Neutrophil (primary cell): ENCODE measurements around the gene PCDHGC5.

Source experiments
- H3K27ac ChIP-seq: fragments of 200-600 bp; sonication (generic); 2 replicates; pipeline ENCODE4 v1.5.1; 2016; ENCODE audit warnings: mild to moderate bottlenecking, moderate library complexity
- H3K27me3 ChIP-seq: fragments of 200-600 bp; sonication (generic); 2 replicates; pipeline ENCODE4 v1.6.0; 2016; ENCODE audit warnings: mild to moderate bottlenecking
- H3K36me3 ChIP-seq: fragments of 200-600 bp; sonication (generic); 2 replicates; pipeline ENCODE4 v1.5.1; 2017
- H3K4me1 ChIP-seq, 2 experiments: fragments of 200-600 bp in 1 of 2; sonication (generic) in 1 of 2; 1 replicate in 1 of 2; 2 replicates in 1 of 2; pipeline versions ENCODE4 v1.5.1 to v1.6.1; 2013 to 2016; ENCODE audit warnings: low read depth in 1 of 2, low read length in 1 of 2, mild to moderate bottlenecking in 1 of 2, moderate library complexity in 1 of 2; ENCODE audit not compliant: control insufficient read depth in 1 of 2, insufficient read depth in 1 of 2
- H3K4me3 ChIP-seq, 2 experiments: fragments of 200-600 bp in 1 of 2; sonication (generic) in 1 of 2; 1 replicate in 1 of 2; 2 replicates in 1 of 2; pipeline ENCODE4 v1.5.1; 2013 to 2016; ENCODE audit warnings: low read depth in 1 of 2, low read length in 1 of 2, mild to moderate bottlenecking in 1 of 2, moderate library complexity in 1 of 2
- H3K9me3 ChIP-seq: fragments of 200-600 bp; sonication (generic); 2 replicates; pipeline ENCODE4 v1.5.1; 2016
- TF ChIP-seq, protein P1 (sequence below): fragments of 200-600 bp; sonication (generic); IDR thresholded peaks from 2 replicates; pipeline ENCODE4 v1.5.1; 2016; ENCODE audit warnings: antibody characterized with exemption

PCDHGC5 gene

DNA sequence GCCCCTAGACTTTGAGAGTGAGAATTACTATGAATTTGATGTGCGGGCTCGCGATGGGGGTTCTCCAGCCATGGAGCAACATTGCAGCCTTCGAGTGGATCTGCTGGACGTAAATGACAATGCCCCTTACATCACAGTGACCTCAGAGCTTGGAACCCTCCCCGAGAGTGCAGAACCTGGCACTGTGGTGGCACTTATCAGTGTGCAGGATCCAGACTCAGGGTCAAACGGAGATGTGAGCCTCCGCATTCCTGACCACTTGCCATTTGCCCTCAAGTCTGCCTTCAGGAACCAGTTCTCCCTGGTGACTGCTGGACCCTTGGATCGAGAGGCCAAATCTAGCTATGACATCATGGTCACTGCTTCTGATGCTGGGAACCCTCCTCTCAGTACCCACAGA lies 2.8 kb upstream of the PCDHGC5 start:
- H3K4me1 ChIP-seq = no peaks in the 10 kb centered on the region
- no peak overlapping the region for H3K27ac ChIP-seq
- H3K4me3 ChIP-seq = no peak overlapping the region
- H3K9me3 ChIP-seq = no peaks in the 10 kb centered on the region
- H3K36me3 ChIP-seq = no peaks in the 10 kb centered on the region
- peaks cover 100% of the 10 kb centered on the region for H3K27me3 ChIP-seq
- TF ChIP-seq, protein P1, sequence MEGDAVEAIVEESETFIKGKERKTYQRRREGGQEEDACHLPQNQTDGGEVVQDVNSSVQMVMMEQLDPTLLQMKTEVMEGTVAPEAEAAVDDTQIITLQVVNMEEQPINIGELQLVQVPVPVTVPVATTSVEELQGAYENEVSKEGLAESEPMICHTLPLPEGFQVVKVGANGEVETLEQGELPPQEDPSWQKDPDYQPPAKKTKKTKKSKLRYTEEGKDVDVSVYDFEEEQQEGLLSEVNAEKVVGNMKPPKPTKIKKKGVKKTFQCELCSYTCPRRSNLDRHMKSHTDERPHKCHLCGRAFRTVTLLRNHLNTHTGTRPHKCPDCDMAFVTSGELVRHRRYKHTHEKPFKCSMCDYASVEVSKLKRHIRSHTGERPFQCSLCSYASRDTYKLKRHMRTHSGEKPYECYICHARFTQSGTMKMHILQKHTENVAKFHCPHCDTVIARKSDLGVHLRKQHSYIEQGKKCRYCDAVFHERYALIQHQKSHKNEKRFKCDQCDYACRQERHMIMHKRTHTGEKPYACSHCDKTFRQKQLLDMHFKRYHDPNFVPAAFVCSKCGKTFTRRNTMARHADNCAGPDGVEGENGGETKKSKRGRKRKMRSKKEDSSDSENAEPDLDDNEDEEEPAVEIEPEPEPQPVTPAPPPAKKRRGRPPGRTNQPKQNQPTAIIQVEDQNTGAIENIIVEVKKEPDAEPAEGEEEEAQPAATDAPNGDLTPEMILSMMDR = no peak

DNA sequence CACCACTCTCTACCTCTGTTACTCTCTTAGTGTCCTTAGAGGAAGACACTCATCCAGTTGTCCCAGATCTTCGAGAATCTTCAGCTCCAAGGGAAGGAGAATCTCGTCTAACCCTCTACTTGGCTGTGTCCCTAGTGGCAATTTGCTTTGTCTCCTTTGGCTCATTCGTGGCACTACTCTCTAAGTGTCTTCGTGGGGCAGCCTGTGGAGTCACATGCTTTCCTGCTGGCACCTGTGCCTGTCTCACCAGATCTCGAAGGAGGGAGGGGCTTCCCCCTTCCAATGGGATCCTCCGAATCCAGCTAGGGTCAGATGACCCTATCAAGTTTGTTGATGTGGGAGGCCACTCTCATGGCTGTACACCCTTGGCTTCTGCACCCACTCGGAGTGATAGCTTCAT lies 1.8 kb upstream of the PCDHGC5 start:
- peaks cover 0 to 8% of the 10 kb centered on the region in 2 experiments for H3K4me1 ChIP-seq
- H3K27ac ChIP-seq = no peak overlapping the region
- peaks cover 100% of the 10 kb centered on the region for H3K27me3 ChIP-seq
- TF ChIP-seq, protein P1 = no peak
- H3K4me3 ChIP-seq = no peak overlapping the region
- no peaks in the 10 kb centered on the region for H3K36me3 ChIP-seq
- no peaks in the 10 kb centered on the region for H3K9me3 ChIP-seq

DNA sequence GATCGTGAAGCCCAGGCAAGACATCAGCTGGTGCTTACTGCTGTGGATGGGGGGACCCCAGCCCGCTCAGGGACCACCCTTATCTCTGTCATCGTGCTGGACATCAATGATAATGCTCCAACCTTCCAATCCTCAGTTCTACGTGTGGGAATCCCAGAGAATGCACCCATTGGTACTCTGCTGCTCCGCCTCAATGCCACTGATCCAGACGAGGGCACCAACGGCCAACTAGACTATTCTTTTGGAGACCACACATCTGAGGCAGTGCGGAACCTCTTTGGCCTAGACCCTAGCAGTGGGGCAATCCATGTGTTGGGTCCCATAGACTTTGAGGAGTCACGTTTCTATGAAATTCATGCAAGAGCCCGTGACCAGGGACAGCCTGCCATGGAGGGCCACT lies 960 bp downstream of the PCDHGC5 start:
- no peak overlapping the region for H3K27ac ChIP-seq
- H3K4me3 ChIP-seq = no peak overlapping the region
- TF ChIP-seq, protein P1 = no peak
- no peaks in the 10 kb centered on the region for H3K36me3 ChIP-seq
- no peaks in the 10 kb centered on the region for H3K9me3 ChIP-seq
- H3K27me3 ChIP-seq = peaks cover 100% of the 10 kb centered on the region
- peaks cover 0 to 14% of the 10 kb centered on the region in 2 experiments for H3K4me1 ChIP-seq

DNA sequence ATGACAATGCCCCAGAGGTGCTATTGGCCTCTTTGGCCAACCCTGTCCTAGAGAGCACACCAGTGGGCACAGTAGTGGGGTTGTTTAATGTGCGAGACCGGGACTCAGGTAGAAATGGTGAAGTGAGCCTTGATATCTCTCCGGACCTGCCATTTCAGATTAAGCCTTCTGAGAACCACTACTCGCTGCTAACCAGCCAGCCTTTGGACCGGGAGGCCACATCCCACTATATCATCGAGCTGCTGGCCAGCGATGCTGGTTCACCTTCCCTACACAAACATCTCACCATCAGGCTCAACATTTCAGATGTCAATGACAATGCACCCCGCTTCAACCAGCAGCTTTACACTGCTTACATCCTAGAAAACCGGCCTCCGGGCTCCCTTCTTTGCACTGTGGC lies 1.4 kb downstream of the PCDHGC5 start:
- Histone ChIP-seq H3K4me1 (peaks cover 0 to 14% of the 10 kb centered on the region in 2 experiments), H3K4me3 (no peak overlapping the region), H3K27me3 (peaks cover 100% of the 10 kb centered on the region), H3K9me3 (no peaks in the 10 kb centered on the region), H3K27ac (no peak overlapping the region), H3K36me3 (no peaks in the 10 kb centered on the region)
- TF ChIP-seq, protein P1 = no peak

DNA sequence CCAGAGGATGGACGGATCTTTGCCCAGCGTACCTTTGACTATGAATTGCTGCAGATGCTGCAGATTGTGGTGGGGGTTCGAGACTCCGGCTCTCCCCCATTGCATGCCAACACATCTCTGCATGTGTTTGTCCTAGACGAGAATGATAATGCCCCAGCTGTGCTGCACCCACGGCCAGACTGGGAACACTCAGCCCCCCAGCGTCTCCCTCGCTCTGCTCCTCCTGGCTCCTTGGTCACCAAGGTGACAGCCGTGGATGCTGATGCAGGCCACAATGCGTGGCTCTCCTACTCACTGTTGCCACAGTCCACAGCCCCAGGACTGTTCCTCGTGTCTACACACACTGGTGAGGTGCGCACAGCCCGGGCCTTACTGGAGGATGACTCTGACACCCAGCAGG lies 1.9 kb downstream of the PCDHGC5 start:
- TF ChIP-seq, protein P1 = no peak
- Histone ChIP-seq H3K27me3 (peaks cover 100% of the 10 kb centered on the region), H3K27ac (no peak overlapping the region), H3K4me1 (peaks cover 0 to 14% of the 10 kb centered on the region in 2 experiments), H3K9me3 (no peaks in the 10 kb centered on the region), H3K36me3 (no peaks in the 10 kb centered on the region), H3K4me3 (no peak overlapping the region)
